ENCODE measurements around the gene CELA2A. TPM values are rescaled to one million over a fixed set of nuclear protein-coding genes. Genes with fewer than 3 reads are reported as not detected.
"Not testable (repeated sequence)": the region's sequence is repeated elsewhere in the genome, so short reads cannot be mapped to it uniquely, and the experiment has no call there.

Gene CELA2A
- total RNA-seq, 4 donors from 2014 or later, result 0.42 to 9.3 (median 1.5) TPM

GRCh38 chr1:15465674-15466073 lies 9.1 kb downstream of the CELA2A start:
- H3K36me3 ChIP-seq, result no peaks in the 10 kb centered on the region
- H3K27me3 ChIP-seq, result no peaks in the 10 kb centered on the region
- H3K4me3 ChIP-seq, result no peak overlapping the region
- H3K27ac ChIP-seq, result no peak overlapping the region
- DNase-seq (ENCODE audit: low spot score in 2 of 2), result no peak
- TF ChIP-seq CTCF (IDR thresholded peaks at IDR 0.05), result no peak
- no peak for TF ChIP-seq EP300 (IDR thresholded peaks at IDR 0.05)
- peaks cover 0 to 7% (median 0%) of the 10 kb centered on the region in 4 donors for H3K9me3 ChIP-seq
- WGBS, 2 donors, result 78 to 85% methylated on average over 7 of the region's 7 CpGs
- no peaks in the 10 kb centered on the region for H3K4me1 ChIP-seq

- DNase-seq (ENCODE audit: low spot score in 2 of 2); H3K4me3 ChIP-seq; H3K36me3 ChIP-seq; H3K4me1 ChIP-seq; H3K27me3 ChIP-seq; H3K27ac ChIP-seq: not testable (repeated sequence)
- peaks cover 0 to 13% (median 0%) of the 10 kb centered on the region in 4 donors for H3K9me3 ChIP-seq
- WGBS, 2 donors, result 92 to 94% methylated on average over 22 of the region's 22 CpGs
These were observed 10.6 kb downstream of the CELA2A start for GRCh38 chr1:15466955-15467625.

- Histone ChIP-seq H3K4me3 (no peak overlapping the region), H3K27ac (no peak overlapping the region), H3K36me3 (no peaks in the 10 kb centered on the region), H3K9me3 (peaks cover 0 to 13% (median 0%) of the 10 kb centered on the region in 4 donors), H3K27me3 (no peaks in the 10 kb centered on the region), H3K4me1 (no peaks in the 10 kb centered on the region)
- TF ChIP-seq EP300 (IDR thresholded peaks at IDR 0.05), result no peak
- no peak for TF ChIP-seq CTCF (IDR thresholded peaks at IDR 0.05)
- TF ChIP-seq POLR2A (IDR thresholded peaks at IDR 0.05), result no peak
- no peak for DNase-seq (ENCODE audit: low spot score in 2 of 2)
These were observed 11.6 kb downstream of the CELA2A start for GRCh38 chr1:15468145-15468544.

GRCh38 chr1:15469361-15469760 lies 12.8 kb downstream of the CELA2A start:
- Histone ChIP-seq H3K27ac (no peak overlapping the region), H3K27me3 (no peaks in the 10 kb centered on the region), H3K4me3 (no peak overlapping the region), H3K9me3 (peaks cover 0 to 13% (median 0%) of the 10 kb centered on the region in 4 donors), H3K4me1 (no peaks in the 10 kb centered on the region), H3K36me3 (no peaks in the 10 kb centered on the region)
- TF ChIP-seq CTCF (IDR thresholded peaks at IDR 0.05) (no peak), EP300 (IDR thresholded peaks at IDR 0.05) (no peak)
- WGBS, 2 donors, result 63 to 78% methylated on average over 3 of the region's 3 CpGs
- DNase-seq (ENCODE audit: low spot score in 2 of 2), result no peak

GRCh38 chr1:15469821-15470448 lies 13.4 kb downstream of the CELA2A start:
- not testable (repeated sequence) for H3K36me3 ChIP-seq; H3K4me3 ChIP-seq; DNase-seq (ENCODE audit: low spot score in 2 of 2); H3K27ac ChIP-seq; H3K4me1 ChIP-seq; H3K27me3 ChIP-seq
- WGBS, 2 donors, result 78 to 86% methylated on average over 9 of the region's 9 CpGs
- peaks cover 0 to 13% (median 0%) of the 10 kb centered on the region in 4 donors for H3K9me3 ChIP-seq

- not testable (repeated sequence) for H3K36me3 ChIP-seq; H3K27me3 ChIP-seq; H3K4me3 ChIP-seq; H3K27ac ChIP-seq; DNase-seq (ENCODE audit: low spot score in 2 of 2); H3K4me1 ChIP-seq
- peaks cover 0 to 13% (median 0%) of the 10 kb centered on the region in 4 donors for H3K9me3 ChIP-seq
- WGBS, 2 donors, result 91 to 94% methylated on average over 5 of the region's 5 CpGs
These were observed 14.5 kb downstream of the CELA2A start for GRCh38 chr1:15471067-15471466.

GRCh38 chr1:15471723-15472122 lies 15.2 kb downstream of the CELA2A start:
- WGBS, 2 donors, result 78 to 84% methylated on average over 6 of the region's 6 CpGs
- not testable (repeated sequence) for DNase-seq (ENCODE audit: low spot score in 2 of 2); H3K27ac ChIP-seq; H3K36me3 ChIP-seq; H3K27me3 ChIP-seq; H3K4me1 ChIP-seq; H3K4me3 ChIP-seq
- peaks cover 0 to 13% (median 0%) of the 10 kb centered on the region in 4 donors for H3K9me3 ChIP-seq

Data from tibial nerve (tissue), 4 donors.